Muscle layer of colon (tissue), 2 donors: ENCODE results near the gene DNAH3.
"Not testable (repeated sequence)": the region's sequence is repeated elsewhere in the genome, so short reads cannot be mapped to it uniquely, and the experiment has no call there.

Experiments used
- H3K27ac ChIP-seq: one replicate; pipeline ENCODE4 v1.7.0; 2013; ENCODE audit warnings: low read depth, mild to moderate bottlenecking, low read length, moderate library complexity
- H3K27me3 ChIP-seq, 2 donors: one replicate each; pipeline ENCODE4 v1.7.0; 2013; ENCODE audit warnings: low read length in 2 of 2, mild to moderate bottlenecking in 2 of 2; ENCODE audit not compliant: insufficient read depth in 2 of 2, control insufficient read depth in 1 of 2
- H3K36me3 ChIP-seq: one replicate; pipeline ENCODE4 v1.7.0; 2013; ENCODE audit warnings: mild to moderate bottlenecking, low read length; ENCODE audit not compliant: insufficient read depth
- H3K4me1 ChIP-seq: one replicate; pipeline ENCODE4 v1.7.0; 2013; ENCODE audit warnings: mild to moderate bottlenecking, low read length; ENCODE audit not compliant: insufficient read depth
- H3K4me3 ChIP-seq, 2 donors: one replicate each; pipeline ENCODE4 v1.7.0; 2013; ENCODE audit warnings: low read length in 2 of 2, low read depth in 1 of 2, mild to moderate bottlenecking in 1 of 2, moderate library complexity in 1 of 2
- H3K9ac ChIP-seq: one replicate; pipeline ENCODE4 v1.7.0; 2013; ENCODE audit warnings: low read length
- H3K9me3 ChIP-seq: one replicate; pipeline ENCODE4 v1.7.0; 2013; ENCODE audit warnings: mild to moderate bottlenecking, low read length
- donor health status: abdominal sarcoma.
- donor health status: Adenocarcinoma of cecum.

DNAH3 gene

DNA sequence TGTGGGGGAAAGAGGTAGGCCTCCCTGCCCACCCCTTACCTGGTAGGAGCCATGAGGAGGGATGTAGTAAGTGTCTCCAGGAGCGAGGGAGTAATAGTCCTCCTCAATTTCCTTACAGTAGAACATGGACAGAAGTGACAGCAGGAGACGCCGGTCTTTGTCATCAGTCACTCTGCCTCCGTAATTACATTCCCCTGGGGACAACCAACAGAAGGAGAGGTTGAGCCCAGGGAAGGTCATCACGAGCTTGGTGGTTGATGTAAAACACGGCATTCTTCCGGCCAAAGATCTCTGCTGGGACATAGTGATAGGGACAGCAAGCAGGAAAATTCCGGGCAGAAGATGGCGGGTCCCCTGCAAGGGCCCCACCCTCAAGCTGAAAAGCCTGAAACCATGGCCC is 202.2 kb downstream of the DNAH3 start:
- Histone ChIP-seq H3K9ac (no peak overlapping the region), H3K27ac (no peak overlapping the region), H3K4me1 (no peaks in the 10 kb centered on the region), H3K27me3 (no peaks in the 10 kb centered on the region), H3K9me3 (no peaks in the 10 kb centered on the region), H3K4me3 (no peak overlapping the region), H3K36me3 (no peaks in the 10 kb centered on the region)

DNA sequence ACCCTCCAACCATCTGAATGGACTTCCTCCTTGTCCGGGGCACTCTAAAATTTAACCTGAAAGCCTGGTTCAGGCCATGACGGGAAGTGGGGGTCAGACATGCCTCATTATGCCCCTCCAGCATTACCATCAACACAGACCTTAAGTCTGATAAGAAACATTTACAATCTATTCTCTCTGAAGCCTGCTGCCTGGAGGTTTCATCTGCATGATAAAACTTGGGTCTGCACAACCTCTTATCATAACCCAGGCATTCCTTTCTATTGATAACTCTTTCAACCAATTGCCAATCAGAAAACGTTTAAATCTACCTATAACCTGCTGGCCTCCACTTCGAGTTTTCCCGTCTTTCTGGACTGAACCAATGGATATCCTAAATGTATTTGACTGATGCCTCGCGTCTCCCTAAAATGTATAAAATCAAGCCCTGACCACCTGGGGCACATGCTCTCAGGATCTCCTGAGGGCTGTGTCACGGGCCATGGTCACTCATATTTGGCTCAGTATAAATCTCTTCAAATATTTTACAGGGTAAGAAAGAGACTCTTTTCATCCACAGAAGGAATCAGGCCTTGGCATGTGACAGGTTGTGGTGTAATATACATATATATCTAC is 204.5 kb downstream of the DNAH3 start:
- Histone ChIP-seq H3K4me3 (no peak overlapping the region), H3K9ac (no peak overlapping the region), H3K9me3 (no peaks in the 10 kb centered on the region), H3K36me3 (no peaks in the 10 kb centered on the region), H3K4me1 (no peaks in the 10 kb centered on the region), H3K27me3 (no peaks in the 10 kb centered on the region), H3K27ac (no peak overlapping the region)

DNA sequence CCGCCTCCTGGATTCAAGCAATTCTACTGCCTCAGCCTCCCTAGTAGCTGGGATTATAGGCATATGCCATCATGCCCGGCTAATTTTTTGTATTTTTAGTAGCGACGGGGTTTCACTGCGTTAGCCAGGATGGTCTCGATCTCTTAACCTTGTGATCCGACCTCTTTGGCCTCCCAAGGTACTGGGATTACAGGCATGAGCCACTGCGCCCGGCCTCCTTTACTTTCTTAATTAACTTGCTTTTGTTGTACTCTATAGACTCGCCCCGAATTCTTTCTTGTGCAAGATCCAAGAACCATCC is 205.1 kb downstream of the DNAH3 start:
- H3K27me3 ChIP-seq, H3K36me3 ChIP-seq, H3K4me1 ChIP-seq, H3K4me3 ChIP-seq, H3K9me3 ChIP-seq, H3K27ac ChIP-seq, H3K9ac ChIP-seq: not testable (repeated sequence)

DNA sequence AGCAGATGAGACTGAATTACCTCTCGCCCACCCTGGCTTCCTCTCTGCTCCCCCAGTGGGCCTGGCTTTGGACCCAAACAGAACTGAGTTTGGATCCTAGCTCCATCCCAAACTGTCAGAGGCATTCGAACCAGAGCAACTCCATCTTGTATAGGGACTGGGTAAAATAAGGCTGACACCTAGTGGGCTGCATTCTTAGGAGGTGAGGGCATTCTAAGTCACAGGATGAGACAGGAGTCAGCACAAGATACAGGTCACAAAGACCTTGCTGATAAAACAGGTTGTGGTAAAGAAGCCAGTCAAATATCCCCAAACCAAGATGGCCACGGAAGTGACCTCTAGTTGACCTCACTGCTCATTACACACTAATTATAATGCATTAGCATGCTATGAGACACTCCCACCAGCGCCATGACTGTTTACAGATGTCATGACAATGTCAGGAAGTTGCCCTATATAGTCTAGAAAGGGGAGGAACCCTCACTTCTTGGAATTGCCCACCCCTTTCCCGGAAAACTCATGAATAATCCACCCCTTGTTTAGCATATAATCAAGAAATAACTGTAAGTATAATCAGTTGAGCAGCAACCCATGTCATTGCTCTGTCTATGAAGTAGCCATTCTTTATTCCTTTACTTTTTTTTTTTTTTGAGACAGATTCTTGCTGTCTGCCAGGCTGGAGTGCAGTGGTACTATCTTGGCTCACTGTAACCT is 205.6 kb downstream of the DNAH3 start:
- no peaks in the 10 kb centered on the region for H3K9me3 ChIP-seq
- H3K36me3 ChIP-seq = no peaks in the 10 kb centered on the region
- H3K4me3 ChIP-seq = no peak overlapping the region
- no peak overlapping the region for H3K9ac ChIP-seq
- H3K4me1 ChIP-seq = no peaks in the 10 kb centered on the region
- no peak overlapping the region for H3K27ac ChIP-seq
- no peaks in the 10 kb centered on the region for H3K27me3 ChIP-seq

DNA sequence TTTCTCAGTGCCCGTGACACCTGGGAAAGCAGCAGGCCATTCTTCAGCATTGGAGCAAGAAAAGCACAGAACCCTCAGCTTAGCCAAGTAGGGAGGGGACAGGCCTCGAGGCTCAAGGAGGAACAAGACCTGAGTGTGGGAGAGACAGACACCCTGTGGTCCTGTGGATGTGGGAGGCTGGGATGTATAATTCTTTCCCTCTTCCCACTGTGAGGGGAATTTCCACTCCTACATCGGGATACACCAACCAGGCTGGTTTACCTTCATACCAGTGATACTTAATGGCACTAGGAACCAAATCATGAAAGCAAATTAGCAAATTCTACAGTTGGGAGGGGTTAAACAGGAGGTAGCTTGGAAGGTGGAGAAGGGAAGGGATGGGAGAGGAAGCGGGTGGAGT is 208.4 kb downstream of the DNAH3 start:
- Histone ChIP-seq H3K4me1 (no peaks in the 10 kb centered on the region), H3K36me3 (no peaks in the 10 kb centered on the region), H3K9me3 (no peaks in the 10 kb centered on the region), H3K4me3 (no peak overlapping the region), H3K27ac (no peak overlapping the region), H3K9ac (no peak overlapping the region), H3K27me3 (no peaks in the 10 kb centered on the region)

DNA sequence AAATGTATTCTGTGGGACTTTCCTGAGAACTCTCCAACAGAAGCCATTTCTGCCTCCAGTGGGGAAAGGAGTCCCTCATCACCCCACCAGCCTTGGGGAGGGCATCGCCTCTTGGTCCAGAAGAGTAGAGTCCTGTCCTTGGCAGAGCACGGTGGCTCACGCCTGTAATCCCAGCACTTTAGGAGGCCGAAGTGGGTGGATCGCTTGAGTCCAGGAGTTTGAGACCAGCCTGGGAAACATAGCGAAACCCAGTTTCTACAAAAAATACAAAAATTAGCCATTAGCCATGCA is 209.1 kb downstream of the DNAH3 start:
- no peak overlapping the region for H3K4me3 ChIP-seq
- no peak overlapping the region for H3K9ac ChIP-seq
- no peaks in the 10 kb centered on the region for H3K9me3 ChIP-seq
- H3K27me3 ChIP-seq = no peaks in the 10 kb centered on the region
- H3K4me1 ChIP-seq = no peaks in the 10 kb centered on the region
- no peaks in the 10 kb centered on the region for H3K36me3 ChIP-seq
- no peak overlapping the region for H3K27ac ChIP-seq

DNA sequence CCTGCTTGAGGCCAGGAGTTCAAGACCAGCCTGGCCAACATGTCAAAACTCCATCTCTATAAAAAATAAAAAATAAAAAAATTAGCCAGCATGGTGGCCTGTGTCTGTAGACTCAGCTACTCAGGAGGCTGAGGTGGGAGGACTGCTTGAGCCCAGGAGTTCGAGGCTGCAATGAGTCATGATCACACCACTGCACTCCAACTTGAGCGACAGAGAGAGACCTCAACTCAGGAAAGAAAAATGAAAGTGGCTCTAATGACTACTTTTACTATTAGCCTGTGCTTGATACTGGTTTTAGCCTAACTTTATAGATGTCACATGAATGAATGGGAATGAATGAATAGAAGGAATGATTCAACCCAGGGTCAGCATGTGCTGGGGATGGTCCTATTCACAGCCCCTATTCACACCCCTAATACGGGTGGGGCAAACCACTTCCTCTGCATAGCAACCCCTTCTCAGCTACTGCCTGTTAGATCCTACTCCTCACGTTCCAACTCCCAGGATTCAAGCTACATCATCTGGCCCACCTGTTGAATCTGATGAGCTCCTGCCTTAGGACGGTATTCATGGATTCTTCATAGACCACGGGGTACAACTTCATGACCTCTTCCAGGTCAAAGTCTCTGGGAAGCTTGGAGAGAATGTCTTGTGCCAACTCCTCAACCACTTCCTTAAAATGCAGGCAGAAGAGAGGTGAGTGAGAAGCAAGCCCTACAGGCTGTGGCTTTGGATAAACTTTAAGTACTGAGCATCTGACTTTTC is 209.6 kb downstream of the DNAH3 start:
- no peak overlapping the region for H3K4me3 ChIP-seq
- H3K9ac ChIP-seq = no peak overlapping the region
- no peaks in the 10 kb centered on the region for H3K36me3 ChIP-seq
- no peaks in the 10 kb centered on the region for H3K27me3 ChIP-seq
- no peak overlapping the region for H3K27ac ChIP-seq
- no peaks in the 10 kb centered on the region for H3K9me3 ChIP-seq
- H3K4me1 ChIP-seq = no peaks in the 10 kb centered on the region

DNA sequence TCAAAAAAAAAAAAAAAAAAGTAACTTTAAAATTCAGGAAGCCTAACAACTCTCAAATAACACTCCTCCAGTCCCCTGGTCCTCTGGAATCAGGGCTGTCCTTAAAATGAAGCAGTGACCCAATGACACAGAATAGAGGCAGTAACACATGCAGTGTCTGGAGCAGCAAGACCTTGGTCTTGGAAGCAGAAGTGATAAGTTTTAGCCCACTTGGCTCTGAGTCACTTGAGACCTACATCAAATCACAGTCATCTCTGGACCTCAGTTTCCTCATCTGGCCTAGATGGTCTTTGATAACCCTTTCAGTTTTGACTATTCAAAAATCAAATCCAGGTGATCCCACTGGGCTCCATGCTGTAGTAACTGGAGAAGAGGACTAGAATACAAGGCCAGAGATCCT is 211.0 kb downstream of the DNAH3 start:
- Histone ChIP-seq H3K4me1 (no peaks in the 10 kb centered on the region), H3K36me3 (no peaks in the 10 kb centered on the region), H3K9ac (no peak overlapping the region), H3K9me3 (no peaks in the 10 kb centered on the region), H3K4me3 (no peak overlapping the region), H3K27ac (no peak overlapping the region), H3K27me3 (no peaks in the 10 kb centered on the region)

DNA sequence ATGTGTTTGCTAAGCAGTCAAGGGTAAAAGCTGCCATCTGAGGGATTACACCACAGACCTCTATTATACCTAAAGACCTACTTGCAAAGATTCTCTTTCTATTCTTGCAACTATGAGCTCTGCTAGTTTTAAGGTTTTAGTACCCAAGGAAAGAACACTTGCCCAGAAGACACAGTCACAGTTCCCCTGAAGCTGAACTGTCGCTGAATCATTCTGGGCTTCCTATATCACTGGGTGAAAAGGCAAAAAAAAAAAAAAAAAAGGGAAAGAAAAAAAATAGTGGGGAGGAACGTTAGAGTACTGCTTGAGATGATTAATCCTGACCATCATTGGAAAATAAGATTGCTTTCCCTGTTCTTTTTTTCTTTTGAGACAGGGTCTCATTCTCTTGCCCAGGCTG is 212.2 kb downstream of the DNAH3 start:
- Histone ChIP-seq H3K4me3 (no peak overlapping the region), H3K9ac (no peak overlapping the region), H3K4me1 (no peaks in the 10 kb centered on the region), H3K36me3 (no peaks in the 10 kb centered on the region), H3K9me3 (no peaks in the 10 kb centered on the region), H3K27me3 (no peaks in the 10 kb centered on the region), H3K27ac (no peak overlapping the region)

DNA sequence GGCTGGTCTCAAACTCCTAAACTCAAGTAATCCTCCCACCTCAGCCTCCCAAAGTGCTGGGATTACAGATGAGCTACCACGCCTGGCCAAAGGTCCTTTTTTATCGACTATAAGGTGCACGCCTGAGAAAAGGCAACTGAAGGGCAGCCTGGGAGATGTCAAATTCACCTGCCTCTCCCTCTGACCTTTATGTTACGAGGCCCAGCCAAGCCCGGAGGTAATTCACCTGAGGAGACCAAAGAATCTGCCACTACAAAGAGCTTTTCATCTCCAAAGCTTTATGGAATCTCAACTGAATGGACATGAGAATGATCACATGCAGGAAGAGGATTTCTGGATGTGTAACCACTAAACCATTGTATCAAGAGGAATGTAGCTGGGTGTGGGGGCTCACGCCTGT is 212.9 kb downstream of the DNAH3 start:
- H3K9me3 ChIP-seq = no peaks in the 10 kb centered on the region
- no peaks in the 10 kb centered on the region for H3K27me3 ChIP-seq
- H3K27ac ChIP-seq = no peak overlapping the region
- H3K9ac ChIP-seq = no peak overlapping the region
- H3K4me3 ChIP-seq = no peak overlapping the region
- no peaks in the 10 kb centered on the region for H3K36me3 ChIP-seq
- no peaks in the 10 kb centered on the region for H3K4me1 ChIP-seq

DNA sequence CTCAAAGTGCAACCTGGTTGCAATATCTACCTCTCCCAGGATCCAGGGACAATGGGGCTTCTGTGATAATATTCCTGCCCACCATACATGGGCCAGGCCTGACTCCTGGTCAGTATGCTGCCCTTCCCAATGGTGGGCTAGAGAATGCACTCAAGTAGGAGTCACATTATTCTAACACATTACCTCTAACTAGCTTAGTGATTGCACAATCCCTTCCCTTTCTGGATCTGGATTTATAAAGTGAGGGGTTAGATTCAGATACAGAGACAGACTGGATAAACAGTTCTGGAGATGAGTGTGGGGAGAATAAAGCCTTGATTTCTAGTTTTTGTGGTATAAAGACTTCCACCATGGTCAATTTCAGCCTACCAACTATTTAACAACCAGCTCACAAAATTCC is 217.1 kb downstream of the DNAH3 start:
- Histone ChIP-seq H3K36me3 (no peaks in the 10 kb centered on the region), H3K4me1 (no peaks in the 10 kb centered on the region), H3K4me3 (no peak overlapping the region), H3K27me3 (no peaks in the 10 kb centered on the region), H3K9ac (no peak overlapping the region), H3K27ac (no peak overlapping the region), H3K9me3 (no peaks in the 10 kb centered on the region)

DNA sequence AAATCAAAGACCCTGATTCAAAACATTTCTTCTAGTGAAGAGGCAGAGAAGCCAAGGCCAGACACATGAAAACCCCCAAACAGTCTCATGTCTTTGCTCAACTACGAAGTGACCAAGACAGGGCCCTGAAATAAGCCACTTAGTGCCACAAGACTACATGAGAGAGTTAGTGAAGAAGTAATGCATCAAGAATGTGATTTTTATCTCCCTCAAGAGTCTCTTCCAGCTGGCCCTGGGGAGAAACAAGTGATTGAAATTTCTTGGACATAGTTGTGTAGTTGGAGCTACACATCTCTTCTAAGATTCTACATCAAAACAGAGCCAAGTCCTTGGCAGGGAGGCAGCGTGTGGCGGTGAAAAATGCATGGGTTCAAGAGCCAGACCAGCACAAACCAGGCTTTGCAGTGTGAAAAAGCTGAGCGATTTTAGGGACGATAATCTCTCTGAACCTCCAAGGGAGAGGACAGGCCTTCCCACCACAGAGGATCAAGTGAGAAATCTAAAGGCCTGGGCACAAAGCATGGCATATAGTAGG is 219.5 kb downstream of the DNAH3 start:
- Histone ChIP-seq H3K9me3 (no peaks in the 10 kb centered on the region), H3K27ac (no peak overlapping the region), H3K4me3 (no peak overlapping the region), H3K27me3 (no peaks in the 10 kb centered on the region), H3K4me1 (no peaks in the 10 kb centered on the region), H3K9ac (no peak overlapping the region), H3K36me3 (no peaks in the 10 kb centered on the region)
